ENCODE measurements around the gene GCK.
A peak's percentile ranks its signal among the peaks of the same experiment; 100 is the strongest.

The GCK gene

GRCh38 chr7:44103923-44104859 is 85.0 kb downstream of the GCK start, which contains the start of gene AEBP1:
Gene AEBP1, plus strand, starts transcription at chr7:44104345. Its CDS starts 321 bp downstream, at chr7:44104666.
- no peak for DNase-seq (ENCODE audit: low read depth)

- DNase-seq (ENCODE audit: low read depth) = no peak
These were observed 85.7 kb downstream of the GCK start for GRCh38 chr7:44103566-44103922.

- no peak for DNase-seq (ENCODE audit: low read depth)
These were observed 86.2 kb downstream of the GCK start for GRCh38 chr7:44102846-44103565.

- peak; percentile 62 for DNase-seq (ENCODE audit: low read depth)
These were observed 87.0 kb downstream of the GCK start for GRCh38 chr7:44101966-44102845.

- DNase-seq (ENCODE audit: low read depth) = no peak
These were observed 87.8 kb downstream of the GCK start for GRCh38 chr7:44101303-44101965.

- DNase-seq (ENCODE audit: low read depth) = no peak
These were observed 88.6 kb downstream of the GCK start for GRCh38 chr7:44100458-44101302.

- DNase-seq (ENCODE audit: low read depth) = no peak
These were observed 89.6 kb downstream of the GCK start for GRCh38 chr7:44099669-44100068.

GRCh38 chr7:44098092-44099068 is 90.9 kb downstream of the GCK start:
- DNase-seq (ENCODE audit: low read depth) = no peak

- no peak for DNase-seq (ENCODE audit: low read depth)
These were observed 91.9 kb downstream of the GCK start for GRCh38 chr7:44097064-44097932.

GRCh38 chr7:44096326-44096881 is 92.8 kb downstream of the GCK start:
- no peak for DNase-seq (ENCODE audit: low read depth)

- no peak for DNase-seq (ENCODE audit: low read depth)
These were observed 93.5 kb downstream of the GCK start for GRCh38 chr7:44095781-44096180.

GRCh38 chr7:44094883-44095592 is 94.2 kb downstream of the GCK start:
- DNase-seq (ENCODE audit: low read depth) = no peak

- DNase-seq (ENCODE audit: low read depth) = no peak
These were observed 94.9 kb downstream of the GCK start for GRCh38 chr7:44094365-44094764.

Data from HS-5 (cell line).